Lung (tissue), 12 donors: ENCODE results near the gene LARGE1. TPM values are rescaled to one million over a fixed set of nuclear protein-coding genes. Genes with fewer than 3 reads are reported as not detected.

Experiments used
- ATAC-seq: fragments of 200-7000 bp; cut with Tn5 transposase; one replicate; pipeline ENCODE4 v1.9.1; 2020; ENCODE audit warnings: moderate number of reproducible peaks; ENCODE audit not compliant: insufficient read depth, low FRiP score
- DNase-seq, 3 donors: peaks; one replicate each; pipeline ENCODE4 v3.0.0-alpha.2; 2013 to 2017
- H3K27ac ChIP-seq, 2 donors: one replicate each; pipeline ENCODE4 v1.5.1; 2013; ENCODE audit warnings: mild to moderate bottlenecking in 2 of 2, moderate library complexity in 2 of 2, control low read depth in 1 of 2, inconsistent platforms in 1 of 2, low read depth in 1 of 2, low read length in 1 of 2
- H3K27me3 ChIP-seq, 3 donors: one replicate each; pipeline ENCODE4 v1.5.1; 2013; ENCODE audit warnings: low read length in 2 of 3; ENCODE audit not compliant: control insufficient read depth in 3 of 3, insufficient read depth in 3 of 3
- H3K36me3 ChIP-seq, 4 donors: one replicate each; pipeline ENCODE4 v1.5.1; 2013; ENCODE audit warnings: low read length in 4 of 4, mild to moderate bottlenecking in 1 of 4, moderate library complexity in 1 of 4; ENCODE audit not compliant: control insufficient read depth in 4 of 4, insufficient read depth in 4 of 4
- H3K4me1 ChIP-seq, 5 donors: one replicate each; pipeline ENCODE4 v1.5.1; 2013; ENCODE audit warnings: low read length in 5 of 5, mild to moderate bottlenecking in 2 of 5, moderate library complexity in 1 of 5; ENCODE audit not compliant: control insufficient read depth in 5 of 5, insufficient read depth in 5 of 5
- H3K4me3 ChIP-seq: one replicate; pipeline ENCODE4 v1.5.1; 2013; ENCODE audit warnings: mild to moderate bottlenecking, control low read depth, moderate library complexity
- H3K9ac ChIP-seq, 2 donors: one replicate each; pipeline ENCODE4 v1.5.1; 2013; ENCODE audit warnings: low read length in 2 of 2, control low read depth in 1 of 2; ENCODE audit not compliant: insufficient read depth in 1 of 2
- H3K9me3 ChIP-seq, 4 donors: one replicate each; pipeline ENCODE4 v1.5.1; 2013; ENCODE audit warnings: low read length in 3 of 4, mild to moderate bottlenecking in 1 of 4, moderate library complexity in 1 of 4; ENCODE audit not compliant: control insufficient read depth in 4 of 4, insufficient read depth in 3 of 4
- WGBS, 2 donors: extraction: QIAGEN DNeasy Blood & Tissue Kit; methylation state at CpG; one replicate each; pipeline ENCODE4 v1.1.7; 2013; 5-methylcytosine and 5-hydroxymethylcytosine counted together
- polyA plus RNA-seq, 2 donors: library from polyadenylated mRNA; stranded (reverse); fragments of 200-250 nt; gene quantifications; one replicate each; pipeline ENCODE4 v1.2.1, GENCODE V29; 2013
- total RNA-seq, 2 donors: library from RNA; depleted of rRNA in 1 of 2; stranded (reverse); fragments of >200 nt in 1 of 2; gene quantifications; one replicate each; pipeline ENCODE4 v1.2.1, GENCODE V29; 2014 to 2021
- TF ChIP-seq, protein P1 (sequence below): IDR thresholded peaks from 2 replicates; pipeline ENCODE4 v1.5.1; 2012; ENCODE audit warnings: mild to moderate bottlenecking; ENCODE audit errors: control extremely low read depth, extremely low read depth
- donor health status: control.
- donor health status: control.
- donor health status: Bipolar disorder and iron deficiency.
- donor health status: healthy.
- donor health status: DM: yes; HTN: yes; CAD: no.

The LARGE1 gene
- total and polyA plus RNA-seq, 4 donors = 2.9 to 41.1 (median 15.4) TPM

DNA sequence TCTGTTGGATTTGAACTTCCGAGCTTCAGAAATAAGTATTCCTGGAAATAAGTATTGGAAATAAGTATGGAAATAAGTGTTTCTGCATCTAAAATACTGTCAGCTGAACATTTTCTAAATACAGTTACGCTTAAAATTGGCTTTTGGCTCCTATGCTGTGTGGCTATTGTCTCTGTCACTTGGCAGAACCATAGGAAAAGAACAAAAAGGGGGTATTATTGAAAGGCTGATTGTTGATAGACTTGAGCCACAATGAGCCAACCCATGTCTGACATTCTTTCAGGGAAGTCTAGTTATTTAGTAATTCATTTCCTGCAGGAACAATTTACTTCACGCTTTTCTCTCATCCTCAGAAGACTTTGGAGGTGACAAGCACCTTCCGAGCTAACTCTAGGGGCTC lies 32.5 kb upstream of the LARGE1 start:
- Histone ChIP-seq H3K36me3 (no peaks in the 10 kb centered on the region), H3K9ac (no peak overlapping the region), H3K4me3 (no peak overlapping the region), H3K27me3 (peaks cover 0 to 2% (median 0%) of the 10 kb centered on the region in 3 donors), H3K27ac (no peak overlapping the region), H3K9me3 (no peaks in the 10 kb centered on the region), H3K4me1 (no peaks in the 10 kb centered on the region)
- 68 to 75% methylated on average over 4 of the region's 4 CpGs for WGBS, 2 donors
- TF ChIP-seq, protein P1, sequence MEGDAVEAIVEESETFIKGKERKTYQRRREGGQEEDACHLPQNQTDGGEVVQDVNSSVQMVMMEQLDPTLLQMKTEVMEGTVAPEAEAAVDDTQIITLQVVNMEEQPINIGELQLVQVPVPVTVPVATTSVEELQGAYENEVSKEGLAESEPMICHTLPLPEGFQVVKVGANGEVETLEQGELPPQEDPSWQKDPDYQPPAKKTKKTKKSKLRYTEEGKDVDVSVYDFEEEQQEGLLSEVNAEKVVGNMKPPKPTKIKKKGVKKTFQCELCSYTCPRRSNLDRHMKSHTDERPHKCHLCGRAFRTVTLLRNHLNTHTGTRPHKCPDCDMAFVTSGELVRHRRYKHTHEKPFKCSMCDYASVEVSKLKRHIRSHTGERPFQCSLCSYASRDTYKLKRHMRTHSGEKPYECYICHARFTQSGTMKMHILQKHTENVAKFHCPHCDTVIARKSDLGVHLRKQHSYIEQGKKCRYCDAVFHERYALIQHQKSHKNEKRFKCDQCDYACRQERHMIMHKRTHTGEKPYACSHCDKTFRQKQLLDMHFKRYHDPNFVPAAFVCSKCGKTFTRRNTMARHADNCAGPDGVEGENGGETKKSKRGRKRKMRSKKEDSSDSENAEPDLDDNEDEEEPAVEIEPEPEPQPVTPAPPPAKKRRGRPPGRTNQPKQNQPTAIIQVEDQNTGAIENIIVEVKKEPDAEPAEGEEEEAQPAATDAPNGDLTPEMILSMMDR = no peak
- ATAC-seq (no peak), DNase-seq (no peak)

DNA sequence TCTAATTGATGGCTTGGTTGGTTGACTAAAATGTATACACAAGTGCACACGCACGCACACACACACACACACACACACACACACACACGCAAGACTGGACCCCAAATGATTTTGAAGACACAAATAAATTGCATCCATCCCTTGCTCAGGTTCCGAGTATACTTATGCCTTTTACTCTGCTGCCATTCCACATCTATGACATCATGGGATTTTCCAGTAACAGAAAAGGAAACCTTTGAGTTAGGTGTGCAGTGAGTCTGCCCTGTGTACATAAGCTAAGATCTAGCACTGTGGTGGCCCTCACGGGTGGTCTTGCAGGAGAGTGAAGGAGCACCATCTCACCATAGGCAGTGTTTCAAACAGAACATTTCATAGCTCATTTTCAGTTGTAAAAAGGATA lies 20.5 kb upstream of the LARGE1 start:
- Histone ChIP-seq H3K4me3 (no peak overlapping the region), H3K9ac (no peak overlapping the region), H3K4me1 (peaks cover 0 to 2% (median 0%) of the 10 kb centered on the region in 5 donors), H3K27me3 (no peaks in the 10 kb centered on the region), H3K36me3 (no peaks in the 10 kb centered on the region), H3K27ac (no peak overlapping the region), H3K9me3 (peaks cover 0 to 5% (median under 1%) of the 10 kb centered on the region in 4 donors)
- DNase-seq (no peak), ATAC-seq (no peak)
- TF ChIP-seq, protein P1 = no peak
- WGBS, 2 donors = 79 to 82% methylated on average over 5 of the region's 5 CpGs

DNA sequence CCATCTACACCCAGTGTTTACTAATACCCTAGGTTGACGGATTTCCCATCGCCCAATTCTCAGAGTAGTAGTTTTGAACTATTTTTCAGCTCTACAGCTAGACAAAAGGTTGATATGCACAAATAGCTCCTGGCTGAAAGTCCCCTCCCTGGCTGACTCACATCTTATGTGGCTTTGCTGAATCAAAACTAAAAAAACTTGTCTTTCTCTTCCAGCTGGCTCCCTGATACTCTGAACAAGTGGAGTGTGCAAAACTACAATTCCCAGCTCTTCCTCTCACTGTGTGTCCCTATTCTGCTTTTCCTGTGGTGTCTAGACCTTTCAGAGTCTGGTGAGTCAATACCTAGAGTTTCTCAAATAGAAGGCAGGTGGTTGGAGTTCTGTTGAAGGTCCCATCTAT lies 12.7 kb upstream of the LARGE1 start:
- Histone ChIP-seq H3K4me3 (no peak overlapping the region), H3K27ac (no peak overlapping the region), H3K36me3 (no peaks in the 10 kb centered on the region), H3K27me3 (no peaks in the 10 kb centered on the region), H3K9me3 (no peaks in the 10 kb centered on the region), H3K9ac (no peak overlapping the region), H3K4me1 (no peaks in the 10 kb centered on the region)
- TF ChIP-seq, protein P1 = no peak
- DNase-seq = no peak
- WGBS, 2 donors = 86 to 94% methylated on average over 2 of the region's 2 CpGs
- ATAC-seq = no peak

DNA sequence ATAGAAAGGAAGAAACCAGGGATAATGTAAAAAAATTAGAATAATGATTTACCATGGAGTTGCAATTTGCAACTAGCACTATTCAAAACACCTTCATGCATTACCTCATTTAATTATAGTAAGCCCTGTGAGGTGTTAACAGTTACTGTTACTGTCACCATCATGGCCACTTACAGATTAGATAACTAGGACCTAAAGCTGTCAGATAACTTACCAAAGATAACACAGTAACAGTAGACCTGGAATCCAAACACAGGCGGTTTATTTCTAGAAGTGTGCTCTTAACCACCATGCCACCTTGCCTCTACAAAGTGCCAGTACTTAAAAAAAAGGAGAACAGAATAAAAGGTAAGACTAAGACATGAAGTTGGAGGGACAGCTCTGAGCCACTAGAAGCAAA lies 11.1 kb upstream of the LARGE1 start:
- Histone ChIP-seq H3K4me3 (no peak overlapping the region), H3K9me3 (no peaks in the 10 kb centered on the region), H3K27me3 (no peaks in the 10 kb centered on the region), H3K27ac (no peak overlapping the region), H3K36me3 (no peaks in the 10 kb centered on the region), H3K4me1 (no peaks in the 10 kb centered on the region), H3K9ac (no peak overlapping the region)
- TF ChIP-seq, protein P1 = no peak
- 88 to 99% methylated on average over 1 of the region's 1 CpG for WGBS, 2 donors
- no peak for DNase-seq
- ATAC-seq = no peak
